ENCODE data around the gene ANKRD33B. TPM values are rescaled to one million over a fixed set of nuclear protein-coding genes. Genes with fewer than 3 reads are reported as not detected.

ANKRD33B gene
- total and polyA plus RNA-seq, 9 of the 15 experiments (the other 6 are each of a cell fraction or from before 2014, with no cell fraction given): 0.10 to 1.7 (median 0.40) TPM

GRCh38 chr5:10577371-10578292 is 13.8 kb downstream of the ANKRD33B start (continued):
- TF ChIP-seq SAFB2 (IDR thresholded peaks at IDR 0.05; ENCODE audit: borderline replicate concordance, low read depth, low read length, severe bottlenecking) (no peak), ARID3A (IDR thresholded peaks at IDR 0.05; ENCODE audit: borderline replicate concordance, low read depth, low read length) (no peak), ZNF318 (IDR thresholded peaks at IDR 0.05; ENCODE audit: borderline replicate concordance in 1 of 2, low read depth in 1 of 2) (no peak)

Data from K562 (cell line).